ENCODE data around the gene FAM151A. TPM values are rescaled to one million over a fixed set of nuclear protein-coding genes. Genes with fewer than 3 reads are reported as not detected.

Gene FAM151A
- total RNA-seq, 1 experiment from 2014 or later: not detected

DNA sequence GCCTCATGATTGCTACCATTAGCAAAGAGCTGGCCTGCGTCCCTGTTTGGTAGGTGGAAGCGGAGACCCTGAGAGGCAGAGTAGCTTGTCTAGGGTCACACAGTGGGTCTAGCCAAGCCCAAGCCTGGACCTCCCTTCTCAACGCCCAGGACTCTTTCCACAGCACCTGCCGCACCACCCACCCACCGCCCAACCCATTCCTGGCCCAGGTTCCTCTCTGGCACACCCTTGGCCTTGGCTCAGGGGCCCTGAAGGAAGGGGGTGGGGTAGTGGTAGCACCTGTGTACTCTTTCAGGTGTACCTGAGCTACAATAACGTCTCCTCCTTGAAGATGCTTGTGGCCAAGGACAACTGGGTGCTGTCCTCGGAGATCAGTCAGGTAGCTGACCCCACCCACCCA is 19.3 kb downstream of the FAM151A start:
- DNase-seq (ENCODE audit: low spot score): no peak

DNA sequence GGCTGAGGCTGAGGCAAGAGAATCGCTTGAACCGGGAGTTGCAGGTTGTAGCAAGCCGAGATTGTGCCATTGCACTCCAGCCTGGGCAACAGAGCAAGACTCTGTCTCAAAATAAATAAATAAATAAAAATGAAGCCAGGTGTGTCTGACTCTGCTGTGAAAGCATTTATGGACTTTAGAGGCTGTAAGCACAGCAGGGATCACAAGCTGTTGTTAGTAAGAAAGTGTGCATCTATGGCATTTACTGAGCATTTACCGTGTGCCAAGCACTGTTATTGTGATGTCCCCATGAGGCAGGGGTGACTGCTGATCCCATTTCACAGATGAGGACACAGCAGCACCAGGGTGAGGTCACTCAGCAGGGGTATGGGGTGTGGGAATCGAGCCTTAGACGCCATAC is 20.1 kb downstream of the FAM151A start:
- DNase-seq (ENCODE audit: low spot score): no peak

- DNase-seq (ENCODE audit: low spot score): no peak
Measured at GRCh38 chr1:54602554-54602953, 20.8 kb downstream of the FAM151A start.

GRCh38 chr1:54601730-54602129 is 21.6 kb downstream of the FAM151A start:
- DNase-seq (ENCODE audit: low spot score): no peak

DNA sequence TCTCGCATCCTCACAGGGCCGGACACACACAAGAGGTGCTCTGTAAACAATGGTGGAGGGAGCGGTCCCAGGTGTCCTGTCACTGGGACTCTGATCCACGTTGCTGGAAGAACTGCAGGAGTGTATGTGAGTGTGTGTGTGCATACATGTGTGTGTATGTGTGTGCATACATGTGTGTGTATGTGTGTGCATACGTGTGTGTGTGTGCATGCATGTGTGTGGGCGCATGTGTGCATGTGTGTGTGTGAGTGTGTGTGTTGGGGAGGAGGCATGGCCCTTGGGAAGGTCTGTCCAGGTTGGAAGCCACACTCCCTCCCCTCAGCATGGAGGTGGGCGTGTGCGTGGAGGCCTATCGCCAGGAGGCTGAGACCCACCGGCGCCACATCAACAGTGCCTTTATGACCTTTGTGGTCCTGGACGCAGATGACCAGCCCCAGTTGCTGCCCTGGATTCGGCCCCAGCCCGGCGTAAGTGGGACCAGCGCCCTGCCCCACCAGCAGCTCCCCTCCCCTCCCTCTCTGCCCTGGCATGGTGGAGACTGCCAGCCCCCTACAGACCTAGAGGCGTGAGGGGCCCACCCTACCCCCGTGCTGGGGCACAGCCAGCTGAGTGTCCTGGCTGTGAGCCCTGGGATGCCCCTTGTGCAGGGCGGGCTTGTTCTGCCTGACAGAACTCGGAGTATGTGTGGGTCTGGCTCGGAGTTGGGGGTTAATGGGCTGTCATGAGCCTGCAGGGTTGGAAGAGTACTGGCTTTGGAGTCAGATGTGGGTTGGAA is 22.2 kb downstream of the FAM151A start:
- DNase-seq (ENCODE audit: low spot score): no peak

DNA sequence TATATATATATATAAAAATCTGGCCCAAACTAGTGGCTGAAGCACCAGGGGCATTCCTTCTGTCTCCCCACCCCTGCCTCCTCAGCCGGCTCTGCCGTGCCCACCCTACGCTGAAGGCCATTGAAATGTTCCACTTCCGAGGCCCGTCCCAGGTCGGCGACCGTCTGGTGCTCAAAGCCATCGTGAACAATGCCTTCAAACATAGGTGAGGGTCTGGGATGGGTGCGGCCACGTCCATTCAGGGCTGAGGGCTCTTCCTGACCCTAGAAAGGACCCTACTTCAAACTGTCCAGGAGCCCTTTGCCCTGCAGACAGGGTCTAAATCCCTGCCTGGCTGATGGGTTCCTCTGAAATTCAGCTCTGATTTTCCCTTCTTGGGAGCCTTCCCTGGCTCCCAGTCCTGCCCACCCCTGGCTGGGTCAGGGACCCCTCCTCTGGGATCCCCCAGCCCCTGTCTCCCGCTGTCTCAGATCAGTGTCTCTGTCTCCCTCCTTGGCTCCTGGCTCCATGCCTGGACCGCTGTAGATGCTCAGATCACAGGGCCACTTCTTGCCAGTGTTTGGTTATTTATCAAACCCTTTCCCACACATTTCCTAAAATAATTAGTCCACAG is 24.0 kb downstream of the FAM151A start:
- no peak for DNase-seq (ENCODE audit: low spot score)

- no peak for DNase-seq (ENCODE audit: low spot score)
Measured at GRCh38 chr1:54597455-54598030, 25.8 kb downstream of the FAM151A start.

- no peak for DNase-seq (ENCODE audit: low spot score)
Measured at GRCh38 chr1:54596756-54597155, 26.6 kb downstream of the FAM151A start.

- no peak for DNase-seq (ENCODE audit: low spot score)
Measured at GRCh38 chr1:54595956-54596498, 27.3 kb downstream of the FAM151A start.

GRCh38 chr1:54594463-54594862 is 28.9 kb downstream of the FAM151A start:
- no peak for DNase-seq (ENCODE audit: low spot score)

GRCh38 chr1:54593571-54594160 is 29.7 kb downstream of the FAM151A start:
- DNase-seq (ENCODE audit: low spot score): no peak

- no peak for DNase-seq (ENCODE audit: low spot score)
Measured at GRCh38 chr1:54591127-54591756, 32.1 kb downstream of the FAM151A start.

GRCh38 chr1:54588377-54588776 is 34.9 kb downstream of the FAM151A start:
- no peak for DNase-seq (ENCODE audit: low spot score)

DNA sequence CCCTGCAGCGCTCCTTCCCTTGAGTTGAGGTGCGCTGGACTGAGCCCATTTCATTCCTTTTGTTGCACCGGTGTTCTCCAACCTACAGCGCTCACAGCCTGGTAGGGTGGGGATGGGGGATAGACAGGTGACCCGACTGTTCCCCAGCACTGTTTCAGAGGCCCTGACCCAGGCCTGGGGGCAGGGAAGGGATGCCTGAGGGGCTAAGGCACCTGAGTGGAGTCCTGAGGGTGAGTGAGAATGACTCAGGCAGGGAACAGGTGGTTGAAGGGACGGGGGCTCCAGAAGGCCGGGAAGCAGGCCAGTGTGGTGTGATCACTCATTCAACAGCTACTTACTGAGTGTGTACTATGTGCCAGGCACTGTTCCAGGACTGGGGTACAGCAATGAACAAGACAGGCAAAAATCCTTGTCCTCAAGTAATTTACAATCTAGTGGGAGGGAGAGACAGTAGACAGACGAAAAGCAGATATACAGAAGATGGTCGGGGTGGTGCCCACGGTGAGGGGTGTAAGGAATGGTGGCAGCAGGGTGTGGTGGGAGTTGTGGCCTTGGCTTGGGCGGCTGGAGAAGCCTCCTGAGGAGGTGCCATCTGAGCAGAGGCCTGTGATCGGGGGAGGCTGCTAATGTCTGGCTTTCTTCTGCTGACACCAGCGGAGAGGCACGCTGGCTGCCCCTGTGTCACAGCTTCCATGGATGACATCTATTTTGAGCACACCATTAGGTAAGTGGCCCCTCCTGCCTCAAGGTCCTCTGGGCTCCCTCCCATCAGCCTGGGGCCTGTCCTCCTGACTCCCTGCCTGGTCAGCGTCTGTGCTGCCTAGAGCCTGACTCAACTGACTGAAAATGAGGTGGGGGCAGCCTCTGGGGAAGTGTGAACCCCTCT is 37.9 kb downstream of the FAM151A start:
- no peak for DNase-seq (ENCODE audit: low spot score)

DNA sequence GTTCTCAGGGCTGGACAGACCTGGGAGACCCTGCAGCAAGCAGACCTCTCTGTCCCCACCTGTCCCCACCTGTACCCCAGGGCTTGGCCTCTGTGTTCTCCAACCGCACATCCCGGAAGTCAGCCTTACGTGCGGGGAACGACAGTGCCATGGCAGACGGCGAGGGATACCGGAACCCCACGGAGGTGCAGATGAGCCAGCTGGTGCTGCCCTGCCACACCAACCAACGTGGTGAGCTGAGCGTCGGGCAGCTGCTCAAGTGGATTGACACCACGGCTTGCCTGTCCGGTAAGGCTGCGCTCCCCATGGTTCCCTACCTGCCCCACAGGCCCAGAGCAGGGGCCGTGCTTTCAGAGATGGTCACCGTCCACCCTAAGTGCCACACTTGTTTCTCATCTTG is 38.8 kb downstream of the FAM151A start:
- DNase-seq (ENCODE audit: low spot score): no peak

DNA sequence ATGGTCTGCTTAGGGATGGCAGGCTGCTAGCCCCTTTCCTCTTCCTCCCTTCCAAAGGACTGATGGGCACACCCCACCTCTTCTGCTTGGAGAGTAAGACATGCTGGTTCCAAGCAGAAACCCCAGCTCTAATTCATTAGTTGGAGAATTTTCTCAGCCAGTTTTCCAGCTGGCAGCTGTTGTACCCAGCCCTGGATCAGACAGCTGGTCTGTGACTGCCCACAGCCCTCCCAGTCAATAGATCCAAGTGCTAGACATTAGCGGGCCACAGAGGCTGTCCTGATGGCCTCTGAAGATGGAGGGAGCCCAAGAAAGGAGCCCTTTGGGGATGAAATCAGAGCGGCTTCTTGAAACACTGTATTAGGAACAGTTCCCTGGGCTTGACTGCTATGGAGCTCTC is 39.5 kb downstream of the FAM151A start:
- DNase-seq (ENCODE audit: low spot score): no peak

GRCh38 chr1:54583307-54583686 is 40.0 kb downstream of the FAM151A start:
- DNase-seq (ENCODE audit: low spot score): no peak

DNA sequence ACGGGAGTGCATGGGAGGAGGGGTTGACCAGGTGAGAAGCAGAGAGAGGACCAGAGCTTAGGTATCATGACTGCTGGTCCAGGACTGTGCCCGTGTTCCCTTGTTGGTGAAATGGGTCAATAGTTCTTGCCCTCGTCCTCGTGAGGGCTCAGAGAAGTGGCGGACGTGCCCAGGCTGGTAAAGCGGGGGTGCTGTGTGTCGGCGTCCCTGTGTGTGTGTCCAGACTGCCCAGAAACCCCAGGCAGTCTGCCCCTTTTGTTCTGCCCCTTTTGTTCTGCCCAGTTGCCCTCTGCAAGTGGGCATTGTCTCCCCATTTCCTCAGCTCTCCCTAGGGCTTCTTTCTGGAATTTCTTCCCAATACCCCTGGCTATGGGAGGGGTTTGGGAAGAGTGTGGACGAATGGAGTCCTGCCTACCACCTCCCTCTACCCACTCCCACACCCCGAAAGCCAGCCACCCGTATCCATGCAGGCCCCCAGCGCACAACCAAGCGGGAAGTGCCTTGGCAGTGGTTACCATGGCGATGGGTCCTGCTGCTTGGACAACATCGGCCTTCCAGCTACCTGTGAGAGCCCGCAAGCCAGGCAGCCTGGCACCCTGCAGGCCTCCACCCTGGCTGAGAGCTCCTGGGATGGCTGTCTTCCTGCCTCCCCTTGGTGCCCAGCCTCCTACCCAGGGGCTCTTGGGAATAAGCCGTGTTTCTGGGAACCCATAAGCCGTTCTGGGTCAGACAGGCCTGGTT is 40.6 kb downstream of the FAM151A start:
- DNase-seq (ENCODE audit: low spot score): no peak

GRCh38 chr1:54581621-54582035 is 41.7 kb downstream of the FAM151A start:
- DNase-seq (ENCODE audit: low spot score): peak; percentile 84

DNA sequence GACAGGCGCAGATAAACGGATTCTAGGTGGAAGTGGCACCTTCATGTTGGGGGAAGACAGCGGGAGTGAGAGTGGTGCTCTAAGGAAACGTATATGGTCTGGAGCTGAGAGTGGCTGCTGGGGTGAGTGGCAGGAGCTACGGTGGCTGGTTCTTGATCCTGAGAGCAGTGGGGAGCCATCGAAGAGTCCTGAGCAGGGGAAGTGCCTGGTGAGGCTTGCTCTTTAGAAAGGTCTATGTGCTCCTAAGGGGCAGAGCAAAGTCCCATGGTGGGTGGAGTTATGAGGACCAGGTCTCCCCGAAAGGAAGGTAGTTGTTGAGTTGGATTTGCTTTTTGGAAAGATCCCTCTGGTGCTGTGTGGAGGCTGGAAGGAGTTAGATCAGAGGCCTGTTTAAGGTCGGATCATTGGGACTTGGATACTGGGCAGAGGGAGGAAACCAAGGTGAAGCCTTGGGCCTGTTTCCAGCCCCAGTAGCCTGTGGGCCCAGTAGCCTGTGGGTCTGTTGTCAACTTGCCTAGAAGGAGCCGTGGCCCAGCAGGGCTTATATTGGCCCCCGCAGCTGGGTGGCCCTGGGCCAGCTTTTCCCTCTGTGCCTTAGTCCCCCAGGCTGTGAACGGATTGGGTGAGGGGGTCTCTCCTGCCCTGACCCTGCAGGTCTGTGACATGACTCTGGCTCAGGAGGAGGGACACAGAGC is 42.3 kb downstream of the FAM151A start:
- DNase-seq (ENCODE audit: low spot score): no peak
